GM19043 (cell line): ENCODE measurements around the gene CKS1B.

Experiments
- ATAC-seq: cut with Tn5 transposase; IDR thresholded peaks from one replicate; pipeline ENCODE4 v1.9.1; 2021; ENCODE audit warnings: low read depth; ENCODE audit not compliant: unreplicated experiment

CKS1B gene

GRCh38 chr1:154974102-154974807 lies at the start of gene CKS1B:
CKS1B (plus strand) TSS chr1:154974681; CDS start chr1:154974746, 65 bp downstream.
- ATAC-seq: peak; percentile 70

- ATAC-seq: no peak
Measured at GRCh38 chr1:154925335-154926170, 48.9 kb upstream of the CKS1B start.

GRCh38 chr1:154926201-154926600 lies 48.3 kb upstream of the CKS1B start:
- no peak for ATAC-seq

GRCh38 chr1:154931940-154932487 lies 42.5 kb upstream of the CKS1B start:
- no peak for ATAC-seq

- no peak for ATAC-seq
Measured at GRCh38 chr1:154934358-154934948, 40.0 kb upstream of the CKS1B start.

- no peak for ATAC-seq
Measured at GRCh38 chr1:154935749-154936554, 38.5 kb upstream of the CKS1B start.

- peak; percentile 60 for ATAC-seq
Measured at GRCh38 chr1:154936555-154937084, 37.9 kb upstream of the CKS1B start, which contains the start of gene PMVK. PMVK (minus strand) TSS chr1:154936719; CDS start chr1:154936685, 34 bp downstream.

GRCh38 chr1:154937085-154937987 lies 37.1 kb upstream of the CKS1B start:
- peak; percentile 44 for ATAC-seq

GRCh38 chr1:154937988-154938386 lies 36.5 kb upstream of the CKS1B start:
- ATAC-seq: no peak

GRCh38 chr1:154938604-154939399 lies 35.7 kb upstream of the CKS1B start:
- no peak for ATAC-seq

GRCh38 chr1:154940213-154940560 lies 34.3 kb upstream of the CKS1B start:
- no peak for ATAC-seq

- no peak for ATAC-seq
Measured at GRCh38 chr1:154940651-154941194, 33.8 kb upstream of the CKS1B start.

- no peak for ATAC-seq
Measured at GRCh38 chr1:154941333-154942013, 33.0 kb upstream of the CKS1B start.

- no peak for ATAC-seq
Measured at GRCh38 chr1:154943649-154944400, 30.7 kb upstream of the CKS1B start.

GRCh38 chr1:154944401-154945159 lies 29.9 kb upstream of the CKS1B start:
- ATAC-seq: no peak
